SU-DHL-6 (cell line): Measurements from ENCODE around the gene SCN3B.

Source experiments
- EZH2phosphoT487 ChIP-seq: fragments of 200-600 bp; sonication (generic), shearing (Covaris generic); conservative IDR thresholded peaks from 2 replicates; pipeline ENCODE4 v1.6.1; 2018; ENCODE audit warnings: mild to moderate bottlenecking, antibody characterized with exemption, low read length, moderate library complexity, mixed read lengths
- TF ChIP-seq, protein P1 (sequence below): fragments of 200-600 bp; sonication (generic); IDR thresholded peaks from one replicate; pipeline ENCODE4 v1.5.1; 2017; ENCODE audit warnings: antibody characterized with exemption, mild to moderate bottlenecking, low read length, moderate library complexity; ENCODE audit not compliant: insufficient read depth, poor library complexity, severe bottlenecking

DNA sequence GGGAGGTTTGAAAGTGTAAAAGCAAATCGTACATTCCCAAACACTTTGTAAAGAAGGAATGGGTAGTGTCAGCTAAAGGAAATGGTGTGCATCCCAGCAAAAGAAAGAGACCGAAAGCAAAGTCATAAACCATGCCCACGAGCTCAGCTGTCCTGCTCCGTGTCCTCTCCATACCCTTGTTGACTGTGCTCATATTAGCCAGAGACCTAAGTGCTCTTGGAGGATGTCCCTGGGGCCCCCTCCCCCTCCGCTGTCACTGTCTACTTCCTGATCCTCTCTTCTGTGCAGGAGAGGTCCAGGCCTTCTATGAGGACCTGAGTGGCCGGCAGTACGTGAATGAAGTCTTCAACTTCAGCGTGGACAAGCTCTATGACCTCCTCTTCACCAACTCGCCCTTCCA is 46.1 kb downstream of the SCN3B start:
- TF ChIP-seq EZH2phosphoT487: no peak
- TF ChIP-seq, protein P1, sequence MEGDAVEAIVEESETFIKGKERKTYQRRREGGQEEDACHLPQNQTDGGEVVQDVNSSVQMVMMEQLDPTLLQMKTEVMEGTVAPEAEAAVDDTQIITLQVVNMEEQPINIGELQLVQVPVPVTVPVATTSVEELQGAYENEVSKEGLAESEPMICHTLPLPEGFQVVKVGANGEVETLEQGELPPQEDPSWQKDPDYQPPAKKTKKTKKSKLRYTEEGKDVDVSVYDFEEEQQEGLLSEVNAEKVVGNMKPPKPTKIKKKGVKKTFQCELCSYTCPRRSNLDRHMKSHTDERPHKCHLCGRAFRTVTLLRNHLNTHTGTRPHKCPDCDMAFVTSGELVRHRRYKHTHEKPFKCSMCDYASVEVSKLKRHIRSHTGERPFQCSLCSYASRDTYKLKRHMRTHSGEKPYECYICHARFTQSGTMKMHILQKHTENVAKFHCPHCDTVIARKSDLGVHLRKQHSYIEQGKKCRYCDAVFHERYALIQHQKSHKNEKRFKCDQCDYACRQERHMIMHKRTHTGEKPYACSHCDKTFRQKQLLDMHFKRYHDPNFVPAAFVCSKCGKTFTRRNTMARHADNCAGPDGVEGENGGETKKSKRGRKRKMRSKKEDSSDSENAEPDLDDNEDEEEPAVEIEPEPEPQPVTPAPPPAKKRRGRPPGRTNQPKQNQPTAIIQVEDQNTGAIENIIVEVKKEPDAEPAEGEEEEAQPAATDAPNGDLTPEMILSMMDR: no peak
